Endothelial cell of umbilical vein (primary cell): ENCODE data around the gene CD164L2. TPM values are rescaled to one million over a fixed set of nuclear protein-coding genes. Genes with fewer than 3 reads are reported as not detected.

Experiments
- BruUV-seq: library from RNA; stranded (reverse); fragments of 400-500 nt; replicated peaks from 2 replicates; lab custom pipeline; 2021; lab: Mats Ljungman, UMichigan
- CTCF ChIA-PET: fragments of 300-600, 350-600 bp; sonication (Branson Sonifier 250); formaldehyde crosslinking; loops from one replicate; lab custom pipeline; 2021; ENCODE audit warnings: antibody characterized with exemption, inconsistent platforms; lab: Charles Lee
- POLR2A ChIA-PET: fragments of 300-600, 350-600 bp; sonication (Branson Sonifier 250); formaldehyde crosslinking; loops from one replicate; lab custom pipeline; 2021; ENCODE audit warnings: antibody characterized with exemption, inconsistent platforms; lab: Charles Lee
- DNase-seq: peaks from one replicate; pipeline ENCODE4 v3.0.0-alpha.2; 2011; ENCODE audit warnings: low read depth, low spot score
- FAIRE-seq: peaks from 2 replicates; lab custom pipeline; 2011; peaks lifted over from hg19 to GRCh38; lab: Jason Lieb, UNC
- H2AFZ ChIP-seq: 2 replicates; pipeline ENCODE4 v1.6.0; 2012; ENCODE audit warnings: low read depth, low read length, control low read depth, inconsistent platforms
- H3K27ac ChIP-seq: 2 replicates; pipeline ENCODE4 v1.5.1; 2011; ENCODE audit warnings: low read depth, mild to moderate bottlenecking, control low read depth, low read length, moderate library complexity; ENCODE audit not compliant: insufficient read depth
- H3K27me3 ChIP-seq, 2 experiments: 2 replicates each; pipeline versions ENCODE4 v1.6.0 to v1.6.1; 2011; ENCODE audit warnings: low read length in 2 of 2, mixed read lengths in 1 of 2; ENCODE audit not compliant: control insufficient read depth in 2 of 2, insufficient read depth in 2 of 2
- H3K36me3 ChIP-seq, 2 experiments: 2 replicates in 1 of 2; 3 replicates in 1 of 2; pipeline ENCODE4 v1.5.1; 2011; ENCODE audit warnings: low read length in 2 of 2, mild to moderate bottlenecking in 1 of 2, moderate library complexity in 1 of 2; ENCODE audit not compliant: control insufficient read depth in 2 of 2, insufficient read depth in 2 of 2; ENCODE audit errors: extremely low read depth in 1 of 2
- H3K4me1 ChIP-seq: 3 replicates; pipeline ENCODE4 v1.5.1; 2011; ENCODE audit warnings: mild to moderate bottlenecking, low read length; ENCODE audit not compliant: control insufficient read depth, insufficient read depth; ENCODE audit errors: extremely low read depth
- H3K4me2 ChIP-seq: 2 replicates; pipeline ENCODE4 v1.6.1; 2011; ENCODE audit warnings: low read length, control low read depth, mixed read lengths; ENCODE audit not compliant: insufficient read depth
- H3K4me3 ChIP-seq, 3 experiments: fragments of 200-600 bp in 1 of 3; sonication (generic), shearing (Covaris generic) in 1 of 3; replicated peaks in 1 of 3; 2 replicates each; pipeline ENCODE4 v1.5.1; 2011 to 2016; ENCODE audit warnings: control low read depth in 3 of 3, low read length in 3 of 3, mild to moderate bottlenecking in 2 of 3, inconsistent platforms in 1 of 3, low read depth in 1 of 3, moderate library complexity in 1 of 3; ENCODE audit not compliant: insufficient read depth in 1 of 3
- H3K79me2 ChIP-seq: 2 replicates; pipeline ENCODE4 v1.6.0; 2012; ENCODE audit warnings: low read length, inconsistent platforms; ENCODE audit not compliant: control insufficient read depth, insufficient read depth
- H3K9ac ChIP-seq: replicated peaks from 2 replicates; pipeline ENCODE3; 2011; ENCODE audit warnings: low read length, control low read depth; ENCODE audit not compliant: insufficient read depth; ENCODE audit errors: extremely low read depth
- H3K9me1 ChIP-seq: replicated peaks from 3 replicates; pipeline ENCODE4 v1.6.0; 2011; ENCODE audit warnings: mild to moderate bottlenecking, low read length; ENCODE audit not compliant: control insufficient read depth, insufficient read depth; ENCODE audit errors: extremely low read depth
- H3K9me3 ChIP-seq: replicated peaks from 2 replicates; pipeline ENCODE4 v1.5.1; 2012; ENCODE audit warnings: low read length, inconsistent platforms; ENCODE audit not compliant: control insufficient read depth, insufficient read depth
- H4K20me1 ChIP-seq: replicated peaks from 2 replicates; pipeline ENCODE3; 2011; ENCODE audit warnings: mild to moderate bottlenecking, low read length; ENCODE audit not compliant: control insufficient read depth, insufficient read depth; ENCODE audit errors: extremely low read depth
- CTCF ChIP-seq, 2 donors: IDR thresholded peaks; 1 replicate in 1 of 2; 2 replicates in 1 of 2; pipeline ENCODE4 v1.5.1; 2011; ENCODE audit warnings: low read length in 2 of 2, mild to moderate bottlenecking in 2 of 2, moderate library complexity in 2 of 2, control low read depth in 1 of 2, inconsistent platforms in 1 of 2, low read depth in 1 of 2; ENCODE audit not compliant: insufficient read depth in 1 of 2; ENCODE audit errors: extremely low read depth in 1 of 2
- EZH2 ChIP-seq: IDR thresholded peaks from 2 replicates; pipeline ENCODE4 v1.6.1; 2012; ENCODE audit warnings: borderline replicate concordance, low read depth, mild to moderate bottlenecking, moderate library complexity, low read length, inconsistent platforms; ENCODE audit not compliant: severe bottlenecking
- FOS ChIP-seq: IDR thresholded peaks from 2 replicates; pipeline ENCODE4 v1.6.1; 2011; ENCODE audit warnings: mild to moderate bottlenecking, low read length, moderate library complexity, borderline replicate concordance; ENCODE audit not compliant: insufficient read depth
- GATA2 ChIP-seq: IDR thresholded peaks from 2 replicates; pipeline ENCODE4 v1.7.0; 2011; ENCODE audit warnings: low read depth, mild to moderate bottlenecking, moderate library complexity, mixed read lengths, low read length; ENCODE audit not compliant: insufficient read length, insufficient read depth
- JUN ChIP-seq: IDR thresholded peaks from 2 replicates; pipeline ENCODE4 v1.6.1; 2011; ENCODE audit warnings: borderline replicate concordance, low read depth; ENCODE audit not compliant: insufficient read length, insufficient read depth
- MAX ChIP-seq: IDR thresholded peaks from 2 replicates; pipeline ENCODE4 v1.6.1; 2011; ENCODE audit not compliant: insufficient read depth, insufficient read length
- MYC ChIP-seq: IDR thresholded peaks from one replicate; pipeline ENCODE4 v1.6.1; 2011; ENCODE audit warnings: mild to moderate bottlenecking, low read depth, low read length
- POLR2A ChIP-seq: IDR thresholded peaks from 2 replicates; pipeline ENCODE4 v1.6.1; 2012; ENCODE audit warnings: low read depth, mild to moderate bottlenecking, control low read depth, low read length
- POLR2AphosphoS5 ChIP-seq: IDR thresholded peaks from 2 replicates; pipeline ENCODE4 v1.6.1; 2012; ENCODE audit warnings: low read depth, mild to moderate bottlenecking, control low read depth, low read length, moderate library complexity; ENCODE audit not compliant: insufficient read depth
- dilution Hi-C: fragments of 300-500 bp; cut with MboI; formaldehyde crosslinking; loops from one replicate; pipeline ENCODE4 v1.15.0; 2019; ENCODE audit warnings: low sequenced_read_pairs; ENCODE audit not compliant: extremely low pct_ligation_motif_present
- intact Hi-C: fragments of 100-400 bp; cut with micrococcal nuclease; formaldehyde crosslinking; loops from one replicate; pipeline ENCODE4 v1.10.0; 2022
- polyA plus RNA-seq, 4 experiments: library from polyadenylated mRNA; depleted of rRNA in 3 of 4; stranded (reverse) in 3 of 4; unstranded in 1 of 4; fragments of >200 nt; gene quantifications; 2 replicates each; pipeline versions ENCODE4 v1.2.1 to v1.2.3, GENCODE V29; 2011 to 2012; ENCODE audit warnings: missing spikeins in 1 of 4
- total RNA-seq: library from RNA; stranded (reverse); gene quantifications from 2 replicates; pipeline ENCODE4 v1.2.3, GENCODE V29; 2021

The CD164L2 gene
- total and polyA plus RNA-seq, 2 donors (not counting 3 experiments of a cell fraction or from before 2014, with no cell fraction given): not detected

GRCh38 chr1:27427329-27427728, 44.2 kb upstream of the CD164L2 start:
- no peaks in the 10 kb centered on the region for H3K27me3 ChIP-seq
- peaks cover 51% of the 10 kb centered on the region for H3K4me1 ChIP-seq
- no peak overlapping the region for H3K9ac ChIP-seq
- H4K20me1 ChIP-seq: no peaks in the 10 kb centered on the region
- no TSS peak for BruUV-seq
- FAIRE-seq (no peak), DNase-seq (no peak)
- no peak overlapping the region for H3K27ac ChIP-seq
- peaks cover 41% of the 10 kb centered on the region for H3K79me2 ChIP-seq
- no peaks in the 10 kb centered on the region for H3K9me3 ChIP-seq
- H3K36me3 ChIP-seq: peaks cover 6 to 11% of the 10 kb centered on the region in 2 experiments
- intact Hi-C loops: no loop called here
- no peak overlapping the region for H3K4me2 ChIP-seq
- H3K4me3 ChIP-seq: no peak overlapping the region
- no peak overlapping the region for H2AFZ ChIP-seq
- dilution Hi-C loops: no loop called here
- ChIA-PET POLR2A (interaction anchor here (1.5 kb wide), 1 partner anchor 11 kb away, joined by 4 read pairs; no protein-coding TSS in a partner anchor), CTCF (interaction anchor here (0.9 to 4.9 kb wide), 4 partner anchors 9 to 61 kb away, joined by 3 to 70 read pairs (median 9); no protein-coding TSS in a partner anchor)
- no peaks in the 10 kb centered on the region for H3K9me1 ChIP-seq
- no peak for TF ChIP-seq CTCF (IDR thresholded peaks at IDR 0.05; ENCODE audit: extremely low read depth in 1 of 2, insufficient read depth in 1 of 2, low read depth in 1 of 2, low read length in 2 of 2)
- no peak for TF ChIP-seq POLR2AphosphoS5

- intact Hi-C loops: no loop called here
Measured at GRCh38 chr1:27423709-27424108, 40.6 kb upstream of the CD164L2 start.

More at GRCh38 chr1:27423709-27424108, 40.6 kb upstream of the CD164L2 start:
- H3K27me3 ChIP-seq: no peaks in the 10 kb centered on the region
- no peaks in the 10 kb centered on the region for H3K9me1 ChIP-seq
- H3K27ac ChIP-seq: no peak overlapping the region
- DNase-seq (no peak), FAIRE-seq (no peak)
- CTCF ChIA-PET: interaction anchor here (1.1 to 1.5 kb wide), 3 partner anchors 8 to 64 kb away, joined by 3 to 9 read pairs (median 3); no protein-coding TSS in a partner anchor
- H3K9me3 ChIP-seq: no peaks in the 10 kb centered on the region
- H3K36me3 ChIP-seq: peaks cover 6 to 11% of the 10 kb centered on the region in 2 experiments
- TF ChIP-seq CTCF (IDR thresholded peaks at IDR 0.05; ENCODE audit: extremely low read depth in 1 of 2, insufficient read depth in 1 of 2, low read depth in 1 of 2, low read length in 2 of 2) (no peak), MYC (no peak), EZH2 (no peak), GATA2 (no peak), MAX (no peak), POLR2A (no peak), JUN (no peak), FOS (no peak), POLR2AphosphoS5 (no peak)
- H4K20me1 ChIP-seq: no peaks in the 10 kb centered on the region
- BruUV-seq: no TSS peak
- H3K9ac ChIP-seq: no peak overlapping the region
- dilution Hi-C loops: loop anchor here (25.0 kb wide), 1 partner anchor 164 kb away; no protein-coding TSS in a partner anchor
- H2AFZ ChIP-seq: no peak overlapping the region
- H3K4me2 ChIP-seq: no peak overlapping the region
- H3K4me1 ChIP-seq: peaks cover 18% of the 10 kb centered on the region
- no peak overlapping the region for H3K4me3 ChIP-seq
- POLR2A ChIA-PET: no interaction called here
- peaks cover 44% of the 10 kb centered on the region for H3K79me2 ChIP-seq
